Central memory CD8-positive, alpha-beta T cell (primary cell): ENCODE results near the gene CASP4.
"Not testable (repeated sequence)": the region's sequence is repeated elsewhere in the genome, so short reads cannot be mapped to it uniquely, and the experiment has no call there.

Source experiments
- ATAC-seq: fragments of 150-1000 bp; cut with Tn5 transposase; replicated peaks from 2 replicates; pipeline ENCODE4 v1.10.0; 2022; ENCODE audit warnings: mild to moderate bottlenecking, moderate FRiP score, moderate number of reproducible peaks; ENCODE audit not compliant: poor library complexity, severe bottlenecking; ENCODE audit errors: extremely low read depth
- DNase-seq, 2 donors: peaks; one replicate each; pipeline ENCODE4 v3.0.0; 2021; ENCODE audit warnings: low spot score in 2 of 2
- H3K27ac Mint-ChIP-seq: one replicate; pipeline ENCODE4 v1.8.0; 2022; ENCODE audit warnings: low read depth, mild to moderate bottlenecking, moderate library complexity, mixed read lengths
- H3K27me3 Mint-ChIP-seq: one replicate; pipeline ENCODE4 v1.8.0; 2022; ENCODE audit warnings: mixed read lengths
- H3K36me3 Mint-ChIP-seq: one replicate; pipeline ENCODE4 v1.8.0; 2022; ENCODE audit warnings: mild to moderate bottlenecking, moderate library complexity, mixed read lengths; ENCODE audit not compliant: insufficient read depth
- H3K4me1 Mint-ChIP-seq: one replicate; pipeline ENCODE4 v1.8.0; 2022; ENCODE audit warnings: mixed read lengths
- H3K4me3 Mint-ChIP-seq: one replicate; pipeline ENCODE4 v1.8.0; 2022; ENCODE audit warnings: mild to moderate bottlenecking, moderate library complexity, mixed read lengths
- H3K9me3 Mint-ChIP-seq: one replicate; pipeline ENCODE4 v1.8.0; 2022; ENCODE audit warnings: mixed read lengths

CASP4 gene

GRCh38 chr11:104943561-104943960 lies 24.8 kb downstream of the CASP4 start:
- H3K27me3 Mint-ChIP-seq, result no peaks in the 10 kb centered on the region
- no peak overlapping the region for H3K4me3 Mint-ChIP-seq
- ATAC-seq, result no peak
- H3K9me3 Mint-ChIP-seq, result no peaks in the 10 kb centered on the region
- H3K36me3 Mint-ChIP-seq, result peaks cover 27% of the 10 kb centered on the region
- peak overlapping the region; percentile 2 for H3K27ac Mint-ChIP-seq
- H3K4me1 Mint-ChIP-seq, result peaks cover 16% of the 10 kb centered on the region
- DNase-seq, result no peak

DNA sequence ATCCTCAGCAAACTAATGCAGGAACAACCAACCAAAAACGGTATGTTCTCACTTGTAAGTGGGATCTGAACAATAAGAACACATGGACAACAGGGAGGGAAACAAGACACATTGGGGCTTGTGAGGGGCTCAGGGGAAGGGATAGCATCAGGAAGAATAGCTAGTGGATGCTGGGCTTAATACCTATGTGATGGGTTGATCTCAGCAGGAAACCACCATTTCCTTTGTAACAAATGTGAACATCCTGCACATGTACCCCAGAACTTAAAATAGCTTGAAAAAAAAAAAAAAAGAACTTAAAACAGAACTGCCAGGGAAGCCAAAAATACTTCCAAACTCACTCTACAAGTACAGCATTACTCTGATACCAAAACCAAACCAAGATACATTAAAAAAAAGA lies 33.8 kb downstream of the CASP4 start:
- Mint-ChIP-seq H3K9me3 (peaks cover 8% of the 10 kb centered on the region), H3K27ac (peak overlapping the region; percentile 61), H3K36me3 (no peaks in the 10 kb centered on the region), H3K4me1 (peaks cover 34% of the 10 kb centered on the region), H3K27me3 (no peaks in the 10 kb centered on the region), H3K4me3 (peak overlapping the region; percentile 61)
- ATAC-seq, result peak; percentile 95
- no peak for DNase-seq

DNA sequence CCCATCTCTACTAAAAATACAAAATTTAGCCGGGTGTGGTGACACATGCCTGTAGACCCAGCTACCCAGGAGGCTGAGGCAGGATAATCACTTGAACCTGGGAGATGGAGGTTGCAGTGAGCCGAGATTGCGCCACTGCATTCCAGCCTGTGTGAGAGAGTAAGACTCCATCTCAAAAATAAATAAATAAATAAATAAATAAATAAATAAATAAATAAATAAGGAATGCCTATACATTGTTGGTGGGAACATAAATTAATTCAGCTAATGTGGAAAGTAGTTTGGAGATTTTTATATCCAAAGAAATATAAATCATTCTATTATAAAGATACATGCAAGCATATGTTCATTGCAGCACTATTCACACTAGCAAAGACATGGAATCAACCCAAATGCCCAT lies 34.3 kb downstream of the CASP4 start:
- DNase-seq, H3K27ac Mint-ChIP-seq, H3K27me3 Mint-ChIP-seq, ATAC-seq, H3K36me3 Mint-ChIP-seq: not testable (repeated sequence)
- Mint-ChIP-seq H3K9me3 (peaks cover 13% of the 10 kb centered on the region), H3K4me3 (peak overlapping the region; percentile 61), H3K4me1 (peaks cover 34% of the 10 kb centered on the region)

DNA sequence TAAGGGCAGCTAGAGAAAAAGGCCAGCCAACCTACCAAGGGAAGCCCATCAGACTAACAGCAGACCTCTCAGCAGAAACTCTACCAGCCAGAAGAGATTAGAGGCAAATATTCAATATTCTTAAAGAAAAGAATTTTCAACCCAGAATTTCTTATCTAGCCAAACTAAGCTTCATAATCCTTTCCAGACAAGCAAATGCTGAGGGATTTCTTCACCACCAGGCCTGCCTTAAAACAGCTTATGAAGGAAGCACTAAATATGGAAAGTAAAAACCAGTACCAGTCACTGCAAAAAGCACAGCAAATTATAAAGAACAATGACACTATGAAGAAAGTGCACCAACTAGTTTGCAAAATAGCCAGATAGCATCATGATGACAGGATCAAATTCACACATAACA lies 39.6 kb downstream of the CASP4 start:
- H3K4me3 Mint-ChIP-seq, result no peak overlapping the region
- no peak for DNase-seq
- H3K27ac Mint-ChIP-seq, result peak overlapping the region; percentile 16
- ATAC-seq, result no peak
- H3K27me3 Mint-ChIP-seq, result no peaks in the 10 kb centered on the region
- no peaks in the 10 kb centered on the region for H3K36me3 Mint-ChIP-seq
- H3K4me1 Mint-ChIP-seq, result peaks cover 19% of the 10 kb centered on the region
- peaks cover 22% of the 10 kb centered on the region for H3K9me3 Mint-ChIP-seq

DNA sequence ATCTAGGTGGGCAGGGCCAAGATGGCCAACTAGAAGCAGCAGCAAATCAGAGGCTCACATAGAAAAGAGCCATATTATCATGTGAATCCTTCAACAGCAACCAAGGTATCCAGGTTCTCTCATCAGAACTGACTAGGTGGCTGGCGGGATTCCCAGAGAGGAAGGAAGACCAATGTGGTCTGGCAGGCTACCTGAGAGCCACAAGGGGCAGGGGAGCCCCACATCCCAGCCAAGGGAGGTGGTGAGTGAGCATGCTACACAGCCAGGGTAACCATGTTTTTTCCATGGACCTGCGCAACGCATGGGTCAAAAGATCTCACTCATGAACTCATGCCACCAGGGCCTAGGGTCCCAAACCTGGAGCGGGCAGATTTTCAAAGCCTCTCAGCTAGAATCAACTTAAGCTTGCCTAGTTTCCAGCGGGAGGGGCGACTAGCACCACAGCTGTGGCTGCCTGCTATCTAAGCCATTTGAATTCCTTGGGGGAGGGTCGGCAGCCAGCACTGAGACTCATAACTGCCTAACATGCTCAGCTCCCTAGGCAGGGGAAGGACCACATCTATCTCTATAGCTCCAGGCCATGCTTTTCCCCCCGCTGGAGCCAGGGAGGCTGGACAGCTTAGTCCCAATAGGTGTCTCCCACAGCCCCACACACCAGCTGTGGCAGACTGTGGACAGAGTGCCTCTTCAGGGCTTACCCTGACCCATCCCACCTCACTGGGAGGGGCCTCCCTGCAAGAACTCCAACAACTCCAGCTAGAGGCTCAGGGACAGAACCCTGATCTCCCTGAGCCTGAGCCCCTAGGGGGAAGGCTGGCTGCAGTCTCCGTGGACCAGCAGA lies 41.4 kb downstream of the CASP4 start:
- peaks cover 22% of the 10 kb centered on the region for H3K9me3 Mint-ChIP-seq
- no peaks in the 10 kb centered on the region for H3K36me3 Mint-ChIP-seq
- DNase-seq, result no peak

GRCh38 chr11:104925850-104926249 lies 42.5 kb downstream of the CASP4 start:
- no peak for ATAC-seq
- H3K27ac Mint-ChIP-seq, result no peak overlapping the region
- peaks cover 22% of the 10 kb centered on the region for H3K9me3 Mint-ChIP-seq
- H3K4me1 Mint-ChIP-seq, result peaks cover 6% of the 10 kb centered on the region
- H3K36me3 Mint-ChIP-seq, result no peaks in the 10 kb centered on the region
- no peak for DNase-seq
- no peak overlapping the region for H3K4me3 Mint-ChIP-seq
- H3K27me3 Mint-ChIP-seq, result no peaks in the 10 kb centered on the region

More for the DNA sequence above, 41.4 kb downstream of the CASP4 start:
- H3K27me3 Mint-ChIP-seq, result no peaks in the 10 kb centered on the region
- no peak overlapping the region for H3K27ac Mint-ChIP-seq
- H3K4me3 Mint-ChIP-seq, result no peak overlapping the region
- peaks cover 6% of the 10 kb centered on the region for H3K4me1 Mint-ChIP-seq
- no peak for ATAC-seq

- no peak for DNase-seq
- Mint-ChIP-seq H3K36me3 (peaks cover 6% of the 10 kb centered on the region), H3K9me3 (no peaks in the 10 kb centered on the region), H3K27me3 (no peaks in the 10 kb centered on the region), H3K27ac (peak overlapping the region; percentile 97), H3K4me1 (peaks cover 56% of the 10 kb centered on the region), H3K4me3 (peak overlapping the region; percentile 81)
- ATAC-seq, result peak; percentile 69
Observed at GRCh38 chr11:104918113-104918824, 50.1 kb downstream of the CASP4 start.

DNA sequence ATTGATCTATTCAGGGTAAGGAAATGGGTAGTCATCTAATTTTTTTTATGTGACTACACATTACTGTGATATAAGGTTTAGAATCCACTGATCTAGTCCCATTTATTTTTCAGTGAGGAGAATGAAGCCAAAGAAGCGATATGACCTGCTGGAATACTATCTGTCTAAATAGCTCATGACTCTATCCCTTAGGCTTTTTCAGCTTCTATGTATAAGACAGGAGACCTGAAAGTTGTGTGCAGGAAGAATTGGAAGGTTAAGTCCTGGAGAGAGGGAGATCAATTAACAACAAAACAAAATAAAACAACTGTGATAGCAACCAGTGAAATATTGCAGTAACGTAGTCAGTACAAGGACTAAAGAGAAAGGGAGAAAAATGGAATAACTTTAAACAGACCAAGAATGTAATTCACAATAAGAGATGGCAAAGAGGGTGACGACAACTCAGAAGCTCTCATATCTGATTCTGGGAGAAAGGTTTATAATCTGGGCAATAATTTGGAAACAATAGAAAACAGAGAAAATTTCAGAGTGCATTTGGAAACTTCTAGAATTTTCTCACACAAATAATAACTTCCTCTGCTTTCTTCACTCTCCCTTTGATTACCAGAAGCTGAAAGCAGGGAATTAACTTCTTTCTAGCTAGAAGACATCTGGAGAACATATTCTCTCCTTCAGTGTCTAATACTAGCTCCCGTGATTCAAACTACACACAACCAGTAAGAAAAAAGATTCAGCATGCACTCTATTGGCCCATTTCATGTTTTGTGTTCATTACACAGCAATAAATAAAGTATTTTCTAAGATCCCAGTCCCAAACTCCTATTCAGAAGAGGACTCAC lies 50.9 kb downstream of the CASP4 start:
- peak overlapping the region; percentile 81 for H3K4me3 Mint-ChIP-seq
- peaks cover 6% of the 10 kb centered on the region for H3K36me3 Mint-ChIP-seq
- DNase-seq, result no peak
- ATAC-seq, result peak; percentile 24
- no peaks in the 10 kb centered on the region for H3K9me3 Mint-ChIP-seq
- H3K27me3 Mint-ChIP-seq, result no peaks in the 10 kb centered on the region
- peaks cover 64% of the 10 kb centered on the region for H3K4me1 Mint-ChIP-seq
- peak overlapping the region; percentile 97 for H3K27ac Mint-ChIP-seq

DNA sequence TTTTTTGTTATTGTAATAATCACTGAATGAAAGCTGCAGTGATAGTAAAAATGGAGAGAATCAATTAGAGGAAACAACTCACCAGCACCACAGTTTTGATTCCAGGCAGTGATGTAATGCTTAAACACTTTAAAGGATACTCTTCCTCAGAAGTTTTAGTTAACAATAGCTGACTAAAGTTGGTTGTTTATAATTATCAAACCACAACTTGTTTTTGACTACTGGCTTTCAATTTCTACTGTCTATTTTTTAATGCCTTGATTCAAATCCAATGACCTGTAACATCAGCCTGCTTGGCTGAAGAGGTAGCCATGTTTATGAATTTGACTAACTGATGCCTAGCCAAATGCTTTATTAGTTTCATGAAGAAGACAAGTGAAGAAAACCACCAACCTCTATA lies 51.9 kb downstream of the CASP4 start:
- H3K4me3 Mint-ChIP-seq, result peak overlapping the region; percentile 81
- DNase-seq (no peak), ATAC-seq (no peak)
- H3K36me3 Mint-ChIP-seq, result peaks cover 6% of the 10 kb centered on the region
- no peaks in the 10 kb centered on the region for H3K27me3 Mint-ChIP-seq
- H3K9me3 Mint-ChIP-seq, result no peaks in the 10 kb centered on the region
- H3K4me1 Mint-ChIP-seq, result peaks cover 68% of the 10 kb centered on the region
- H3K27ac Mint-ChIP-seq, result peak overlapping the region; percentile 97

GRCh38 chr11:104912102-104912501 lies 56.3 kb downstream of the CASP4 start:
- H3K27me3 Mint-ChIP-seq, result no peaks in the 10 kb centered on the region
- DNase-seq (no peak), ATAC-seq (no peak)
- peaks cover 5% of the 10 kb centered on the region for H3K36me3 Mint-ChIP-seq
- H3K4me1 Mint-ChIP-seq, result peaks cover 61% of the 10 kb centered on the region
- H3K27ac Mint-ChIP-seq, result no peak overlapping the region
- no peak overlapping the region for H3K4me3 Mint-ChIP-seq
- H3K9me3 Mint-ChIP-seq, result no peaks in the 10 kb centered on the region

- peaks cover 28% of the 10 kb centered on the region for H3K4me1 Mint-ChIP-seq
- H3K4me3 Mint-ChIP-seq, result peak overlapping the region; percentile 31
- no peaks in the 10 kb centered on the region for H3K9me3 Mint-ChIP-seq
- ATAC-seq, result peak; percentile 43
- H3K27me3 Mint-ChIP-seq, result no peaks in the 10 kb centered on the region
- DNase-seq, result no peak
- peaks cover 5% of the 10 kb centered on the region for H3K36me3 Mint-ChIP-seq
- peak overlapping the region; percentile 78 for H3K27ac Mint-ChIP-seq
Observed at GRCh38 chr11:104908186-104908531, 60.2 kb downstream of the CASP4 start.

DNA sequence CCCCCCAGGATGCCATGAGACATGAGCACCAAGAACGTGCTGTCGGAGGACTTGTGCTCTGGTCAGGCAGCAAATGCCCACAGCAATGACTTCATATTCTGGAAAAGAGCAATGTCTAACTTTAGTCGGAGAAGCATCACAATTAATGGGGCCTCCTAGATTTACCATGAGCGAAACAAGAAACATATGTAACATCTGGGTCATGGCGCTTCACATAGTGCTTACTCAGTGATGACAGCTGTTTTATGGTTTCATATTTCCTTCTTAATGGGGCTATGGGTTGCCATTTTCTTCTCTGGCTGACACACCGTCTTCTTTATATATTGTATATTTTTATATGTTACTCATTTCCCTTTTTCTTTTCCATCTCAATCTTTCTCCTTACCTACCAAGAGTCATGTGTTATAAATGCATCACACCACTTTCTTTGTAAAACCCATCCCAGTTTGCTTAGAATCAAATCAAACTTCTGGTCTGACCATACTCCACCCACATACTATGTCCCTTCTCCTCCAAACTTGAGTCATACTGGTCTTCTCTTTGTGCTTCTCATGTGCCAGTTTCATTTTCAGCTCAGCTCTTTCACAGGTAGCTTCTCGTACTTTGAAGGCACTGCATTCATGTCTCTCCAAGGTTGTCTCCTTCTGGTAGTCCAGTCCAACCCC lies 60.7 kb downstream of the CASP4 start:
- H3K4me3 Mint-ChIP-seq, result peak overlapping the region; percentile 31
- H3K27ac Mint-ChIP-seq, result peak overlapping the region; percentile 78
- H3K4me1 Mint-ChIP-seq, result peaks cover 22% of the 10 kb centered on the region
- no peaks in the 10 kb centered on the region for H3K9me3 Mint-ChIP-seq
- peaks cover 5% of the 10 kb centered on the region for H3K36me3 Mint-ChIP-seq
- ATAC-seq, result peak; percentile 80
- DNase-seq, result no peak
- no peaks in the 10 kb centered on the region for H3K27me3 Mint-ChIP-seq
